ENCODE measurements around the gene RPS6KA5.
"Not testable (repeated sequence)": the region's sequence is repeated elsewhere in the genome, so short reads cannot be mapped to it uniquely, and the experiment has no call there.

The RPS6KA5 gene

DNA sequence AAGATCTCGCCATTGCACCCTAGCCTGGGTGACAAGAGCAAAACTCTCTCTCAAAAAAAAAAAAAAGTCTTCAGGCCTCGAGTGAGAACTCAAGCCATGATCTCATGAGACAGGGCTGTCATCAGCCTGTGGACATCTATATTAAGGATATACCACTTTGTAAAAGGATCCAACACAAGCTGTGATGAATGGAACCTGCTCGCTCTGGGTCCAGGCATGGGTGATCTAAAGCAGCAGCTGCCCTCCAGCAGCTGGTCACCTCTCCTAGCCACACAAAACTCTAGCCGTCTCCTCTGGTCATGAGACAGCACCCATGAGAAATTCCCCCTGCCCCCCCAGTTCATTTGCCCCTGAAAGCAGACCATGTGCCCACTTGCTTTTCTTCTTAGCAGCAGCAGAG is 34.3 kb upstream of the RPS6KA5 start:
- Histone ChIP-seq H3K79me2 (ENCODE audit: insufficient read depth, low read length) (no peaks in the 10 kb centered on the region), H3K36me3 (ENCODE audit: insufficient read depth, low read length) (no peaks in the 10 kb centered on the region), H3K4me2 (ENCODE audit: insufficient read depth, low read length) (no peak overlapping the region), H4K20me1 (ENCODE audit: insufficient read depth, low read length) (peaks cover 12% of the 10 kb centered on the region; the same call in 1 of the 2 replicates), H2AFZ (ENCODE audit: low read depth, low read length) (no peak overlapping the region), H3K9ac (ENCODE audit: low read depth, low read length) (no peak overlapping the region), H3K27ac (ENCODE audit: low read length) (no peak overlapping the region), H3K27me3 (ENCODE audit: insufficient read depth, low read length, poor library complexity) (peaks cover 25% of the 10 kb centered on the region), H3K9me3 (ENCODE audit: insufficient read depth, low read length, severe bottlenecking) (no peaks in the 10 kb centered on the region), H3K4me1 (ENCODE audit: insufficient read depth, low read length) (no peaks in the 10 kb centered on the region), H3K4me3 (ENCODE audit: low read depth in 1 of 2, low read length in 2 of 2) (no peak overlapping the region)
- DNase-seq (no peak), ATAC-seq (ENCODE audit: insufficient read depth, low read depth) (no peak)
- TF ChIP-seq, protein P1, sequence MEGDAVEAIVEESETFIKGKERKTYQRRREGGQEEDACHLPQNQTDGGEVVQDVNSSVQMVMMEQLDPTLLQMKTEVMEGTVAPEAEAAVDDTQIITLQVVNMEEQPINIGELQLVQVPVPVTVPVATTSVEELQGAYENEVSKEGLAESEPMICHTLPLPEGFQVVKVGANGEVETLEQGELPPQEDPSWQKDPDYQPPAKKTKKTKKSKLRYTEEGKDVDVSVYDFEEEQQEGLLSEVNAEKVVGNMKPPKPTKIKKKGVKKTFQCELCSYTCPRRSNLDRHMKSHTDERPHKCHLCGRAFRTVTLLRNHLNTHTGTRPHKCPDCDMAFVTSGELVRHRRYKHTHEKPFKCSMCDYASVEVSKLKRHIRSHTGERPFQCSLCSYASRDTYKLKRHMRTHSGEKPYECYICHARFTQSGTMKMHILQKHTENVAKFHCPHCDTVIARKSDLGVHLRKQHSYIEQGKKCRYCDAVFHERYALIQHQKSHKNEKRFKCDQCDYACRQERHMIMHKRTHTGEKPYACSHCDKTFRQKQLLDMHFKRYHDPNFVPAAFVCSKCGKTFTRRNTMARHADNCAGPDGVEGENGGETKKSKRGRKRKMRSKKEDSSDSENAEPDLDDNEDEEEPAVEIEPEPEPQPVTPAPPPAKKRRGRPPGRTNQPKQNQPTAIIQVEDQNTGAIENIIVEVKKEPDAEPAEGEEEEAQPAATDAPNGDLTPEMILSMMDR (IDR thresholded peaks at IDR 0.05; ENCODE audit: borderline replicate concordance, extremely low read depth, low read length, poor library complexity, severe bottlenecking), result no peak
- TF ChIP-seq EZH2 (IDR thresholded peaks at IDR 0.05; ENCODE audit: borderline replicate concordance, low read depth, low read length, severe bottlenecking), result no peak

DNA sequence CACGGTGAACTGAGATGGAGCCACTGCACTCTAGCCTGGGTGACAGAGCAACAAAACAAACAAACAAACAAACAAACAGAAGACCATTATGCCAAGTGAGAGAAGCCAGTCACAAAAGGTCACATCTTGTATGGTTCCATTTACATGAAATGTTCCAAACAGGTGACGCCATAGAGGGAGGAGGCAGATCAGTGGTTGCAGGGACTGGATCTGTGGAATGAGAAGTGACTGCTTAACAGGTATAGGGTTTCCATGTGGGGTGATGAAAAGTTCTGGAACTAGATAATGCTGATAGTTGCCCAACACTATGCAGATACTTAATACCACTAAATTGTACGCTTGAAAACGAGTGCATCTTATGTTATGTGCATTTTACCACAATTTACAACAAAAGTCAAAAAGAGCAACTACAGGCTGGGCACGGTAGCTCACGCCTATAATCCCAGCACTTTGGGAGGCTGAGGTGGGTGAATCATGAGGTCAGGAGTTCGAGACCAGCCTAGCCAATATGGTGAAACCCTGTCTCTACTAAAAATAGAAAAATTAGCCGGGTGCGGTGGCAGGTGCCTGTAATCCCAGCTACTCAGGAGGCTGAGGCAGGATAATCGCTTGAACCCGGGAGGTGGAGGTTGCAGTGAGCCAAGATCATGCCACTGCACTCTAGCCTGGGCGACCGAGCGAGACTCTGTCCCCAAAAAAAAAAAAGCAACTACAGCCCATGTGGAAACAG is 33.5 kb upstream of the RPS6KA5 start:
- DNase-seq; H3K36me3 ChIP-seq (ENCODE audit: insufficient read depth, low read length); H3K9me3 ChIP-seq (ENCODE audit: insufficient read depth, low read length, severe bottlenecking); ATAC-seq (ENCODE audit: insufficient read depth, low read depth); H3K27ac ChIP-seq (ENCODE audit: low read length); H2AFZ ChIP-seq (ENCODE audit: low read depth, low read length); H3K4me1 ChIP-seq (ENCODE audit: insufficient read depth, low read length); H3K4me2 ChIP-seq (ENCODE audit: insufficient read depth, low read length); H3K9ac ChIP-seq (ENCODE audit: low read depth, low read length); H3K4me3 ChIP-seq (ENCODE audit: low read depth in 1 of 2, low read length in 2 of 2); H3K79me2 ChIP-seq (ENCODE audit: insufficient read depth, low read length): not testable (repeated sequence)
- Histone ChIP-seq H3K27me3 (ENCODE audit: insufficient read depth, low read length, poor library complexity) (peaks cover 28% of the 10 kb centered on the region), H4K20me1 (ENCODE audit: insufficient read depth, low read length) (peaks cover 12% of the 10 kb centered on the region; the same call in 1 of the 2 replicates)

DNA sequence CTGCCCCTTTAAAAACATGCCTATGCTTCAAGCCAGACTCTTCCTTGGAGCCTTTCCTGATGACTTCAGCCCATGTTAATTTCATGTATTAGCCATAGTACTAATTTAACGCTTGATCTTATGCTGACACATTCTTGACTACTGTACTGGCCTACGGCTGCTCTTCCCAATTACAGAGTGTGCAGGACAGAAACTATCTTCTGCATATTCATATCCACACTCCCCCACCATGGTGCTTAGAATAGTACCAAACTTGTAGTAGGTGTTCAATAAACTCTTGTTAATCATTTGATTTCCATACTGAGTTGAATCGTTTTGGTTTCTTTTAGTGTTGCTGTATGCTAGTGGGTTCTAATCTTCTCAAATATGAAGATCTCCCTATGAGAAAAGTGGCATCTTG is 31.6 kb upstream of the RPS6KA5 start:
- no peak for DNase-seq
- no peak for ATAC-seq (ENCODE audit: insufficient read depth, low read depth)
- no peak overlapping the region for H3K4me2 ChIP-seq (ENCODE audit: insufficient read depth, low read length)
- no peaks in the 10 kb centered on the region for H3K9me3 ChIP-seq (ENCODE audit: insufficient read depth, low read length, severe bottlenecking)
- no peak overlapping the region for H3K9ac ChIP-seq (ENCODE audit: low read depth, low read length)
- no peak overlapping the region for H2AFZ ChIP-seq (ENCODE audit: low read depth, low read length)
- H4K20me1 ChIP-seq (ENCODE audit: insufficient read depth, low read length), result peaks cover 12% of the 10 kb centered on the region; the same call in 1 of the 2 replicates
- TF ChIP-seq, protein P1 (IDR thresholded peaks at IDR 0.05; ENCODE audit: borderline replicate concordance, extremely low read depth, low read length, poor library complexity, severe bottlenecking), result no peak
- TF ChIP-seq EZH2 (IDR thresholded peaks at IDR 0.05; ENCODE audit: borderline replicate concordance, low read depth, low read length, severe bottlenecking), result no peak
- H3K27ac ChIP-seq (ENCODE audit: low read length), result no peak overlapping the region
- H3K79me2 ChIP-seq (ENCODE audit: insufficient read depth, low read length), result no peaks in the 10 kb centered on the region
- no peaks in the 10 kb centered on the region for H3K36me3 ChIP-seq (ENCODE audit: insufficient read depth, low read length)
- no peaks in the 10 kb centered on the region for H3K4me1 ChIP-seq (ENCODE audit: insufficient read depth, low read length)
- H3K4me3 ChIP-seq (ENCODE audit: low read depth in 1 of 2, low read length in 2 of 2), result no peak overlapping the region
- peaks cover 39% of the 10 kb centered on the region for H3K27me3 ChIP-seq (ENCODE audit: insufficient read depth, low read length, poor library complexity)

DNA sequence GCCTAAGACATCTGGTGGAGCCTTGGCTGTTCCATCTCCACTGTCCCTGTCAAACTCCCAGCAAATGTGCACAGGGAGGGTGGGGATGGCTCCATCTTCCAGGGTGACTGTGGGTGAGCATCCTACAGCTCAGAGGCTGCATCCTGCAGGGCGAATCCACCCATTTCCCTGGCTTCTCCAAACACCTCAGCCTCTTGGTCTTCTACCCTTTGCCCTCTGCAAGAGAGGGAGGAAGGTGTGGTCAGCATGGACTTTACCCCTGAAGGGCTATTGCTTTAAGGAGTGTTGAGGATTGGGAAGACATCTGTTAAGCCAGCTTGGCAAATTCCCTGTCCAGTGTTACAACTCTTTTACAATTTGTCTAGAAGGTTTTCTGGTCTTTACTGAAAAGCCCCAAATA is 30.3 kb upstream of the RPS6KA5 start:
- H3K27me3 ChIP-seq (ENCODE audit: insufficient read depth, low read length, poor library complexity), result peaks cover 44% of the 10 kb centered on the region
- H3K9ac ChIP-seq (ENCODE audit: low read depth, low read length), result no peak overlapping the region
- ATAC-seq (ENCODE audit: insufficient read depth, low read depth) (no peak), DNase-seq (no peak)
- no peaks in the 10 kb centered on the region for H3K9me3 ChIP-seq (ENCODE audit: insufficient read depth, low read length, severe bottlenecking)
- H3K4me3 ChIP-seq (ENCODE audit: low read depth in 1 of 2, low read length in 2 of 2), result no peak overlapping the region
- no peak overlapping the region for H3K27ac ChIP-seq (ENCODE audit: low read length)
- no peaks in the 10 kb centered on the region for H3K79me2 ChIP-seq (ENCODE audit: insufficient read depth, low read length)
- no peaks in the 10 kb centered on the region for H3K36me3 ChIP-seq (ENCODE audit: insufficient read depth, low read length)
- no peak for TF ChIP-seq EZH2 (IDR thresholded peaks at IDR 0.05; ENCODE audit: borderline replicate concordance, low read depth, low read length, severe bottlenecking)
- peaks cover 12% of the 10 kb centered on the region; the same call in 1 of the 2 replicates for H4K20me1 ChIP-seq (ENCODE audit: insufficient read depth, low read length)
- no peak overlapping the region for H2AFZ ChIP-seq (ENCODE audit: low read depth, low read length)
- H3K4me2 ChIP-seq (ENCODE audit: insufficient read depth, low read length), result no peak overlapping the region
- no peaks in the 10 kb centered on the region for H3K4me1 ChIP-seq (ENCODE audit: insufficient read depth, low read length)
